WI38 (cell line): ENCODE results near the gene SDCBP2.

Experiments used
- H3K4me3 ChIP-seq: 2 replicates; pipeline ENCODE4 v1.5.1; 2011; ENCODE audit warnings: low read depth, mild to moderate bottlenecking, control low read depth, low read length
- CTCF ChIP-seq: IDR thresholded peaks from 2 replicates; pipeline ENCODE4 v1.5.1; 2012; ENCODE audit warnings: low read depth, mild to moderate bottlenecking, control low read depth, low read length

The SDCBP2 gene

GRCh38 chr20:1374246-1374645 is 45.3 kb upstream of the SDCBP2 start:
- H3K4me3 ChIP-seq: no peak overlapping the region
- no peak for TF ChIP-seq CTCF

GRCh38 chr20:1373614-1374013 is 44.7 kb upstream of the SDCBP2 start:
- no peak for TF ChIP-seq CTCF
- H3K4me3 ChIP-seq: no peak overlapping the region

- H3K4me3 ChIP-seq: no peak overlapping the region
- no peak for TF ChIP-seq CTCF
Measured at GRCh38 chr20:1373036-1373435, 44.1 kb upstream of the SDCBP2 start.

GRCh38 chr20:1371830-1372539 is 43.0 kb upstream of the SDCBP2 start:
- TF ChIP-seq CTCF: no peak

GRCh38 chr20:1371202-1371782 is 42.4 kb upstream of the SDCBP2 start:
- H3K4me3 ChIP-seq: no peak overlapping the region
- TF ChIP-seq CTCF: no peak

More at GRCh38 chr20:1371830-1372539, 43.0 kb upstream of the SDCBP2 start:
- no peak overlapping the region for H3K4me3 ChIP-seq

GRCh38 chr20:1370548-1371110 is 41.7 kb upstream of the SDCBP2 start:
- TF ChIP-seq CTCF: no peak
- no peak overlapping the region for H3K4me3 ChIP-seq

GRCh38 chr20:1369970-1370369 is 41.0 kb upstream of the SDCBP2 start:
- TF ChIP-seq CTCF: no peak
- no peak overlapping the region for H3K4me3 ChIP-seq
